ENCODE results near the gene PET100.

GRCh38 chr19:7663706-7664105, 34.1 kb downstream of the PET100 start:
- TF ChIP-seq, protein P1, sequence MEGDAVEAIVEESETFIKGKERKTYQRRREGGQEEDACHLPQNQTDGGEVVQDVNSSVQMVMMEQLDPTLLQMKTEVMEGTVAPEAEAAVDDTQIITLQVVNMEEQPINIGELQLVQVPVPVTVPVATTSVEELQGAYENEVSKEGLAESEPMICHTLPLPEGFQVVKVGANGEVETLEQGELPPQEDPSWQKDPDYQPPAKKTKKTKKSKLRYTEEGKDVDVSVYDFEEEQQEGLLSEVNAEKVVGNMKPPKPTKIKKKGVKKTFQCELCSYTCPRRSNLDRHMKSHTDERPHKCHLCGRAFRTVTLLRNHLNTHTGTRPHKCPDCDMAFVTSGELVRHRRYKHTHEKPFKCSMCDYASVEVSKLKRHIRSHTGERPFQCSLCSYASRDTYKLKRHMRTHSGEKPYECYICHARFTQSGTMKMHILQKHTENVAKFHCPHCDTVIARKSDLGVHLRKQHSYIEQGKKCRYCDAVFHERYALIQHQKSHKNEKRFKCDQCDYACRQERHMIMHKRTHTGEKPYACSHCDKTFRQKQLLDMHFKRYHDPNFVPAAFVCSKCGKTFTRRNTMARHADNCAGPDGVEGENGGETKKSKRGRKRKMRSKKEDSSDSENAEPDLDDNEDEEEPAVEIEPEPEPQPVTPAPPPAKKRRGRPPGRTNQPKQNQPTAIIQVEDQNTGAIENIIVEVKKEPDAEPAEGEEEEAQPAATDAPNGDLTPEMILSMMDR (IDR thresholded peaks at IDR 0.05; ENCODE audit: low read depth, low read length, poor library complexity, severe bottlenecking), result no peak
- no peak for TF ChIP-seq EZH2phosphoT487 (IDR thresholded peaks at IDR 0.05; ENCODE audit: borderline replicate concordance, low read length)
